Tibial nerve (tissue), 4 donors: ENCODE measurements around the gene NEDD4L. TPM values are rescaled to one million over a fixed set of nuclear protein-coding genes. Genes with fewer than 3 reads are reported as not detected.

Source experiments
- DNase-seq, 2 donors: peaks; one replicate each; pipeline ENCODE4 v3.0.0-alpha.2; 2019; ENCODE audit warnings: low spot score in 2 of 2
- H3K27ac ChIP-seq, 4 donors: fragments of 200-600 bp; sonication (generic) in 3 of 4; one replicate each; pipeline ENCODE4 v1.5.1; 2017 to 2019; ENCODE audit warnings: mild to moderate bottlenecking in 1 of 4
- H3K27me3 ChIP-seq, 2 donors: fragments of 200-600 bp; sonication (generic) in 1 of 2; one replicate each; pipeline versions ENCODE4 v1.5.1 to v1.6.0; 2017 to 2019
- H3K36me3 ChIP-seq, 3 donors: fragments of 200-600 bp; sonication (generic); one replicate each; pipeline ENCODE4 v1.5.1; 2018 to 2019
- H3K4me1 ChIP-seq, 4 donors: fragments of 200-600 bp; sonication (generic) in 3 of 4; one replicate each; pipeline ENCODE4 v1.5.1; 2017 to 2019
- H3K4me3 ChIP-seq, 4 donors: fragments of 200-600 bp; sonication (generic) in 3 of 4; one replicate each; pipeline ENCODE4 v1.5.1; 2017 to 2019; ENCODE audit warnings: mild to moderate bottlenecking in 1 of 4, moderate library complexity in 1 of 4
- H3K9me3 ChIP-seq, 4 donors: fragments of 200-600 bp; sonication (generic) in 3 of 4; one replicate each; pipeline ENCODE4 v1.5.1; 2017 to 2019
- EP300 ChIP-seq, 2 donors: sonication (generic); formaldehyde crosslinking; IDR thresholded peaks; one replicate each; pipeline ENCODE4 v1.6.1; 2017; ENCODE audit warnings: antibody characterized with exemption in 2 of 2, mild to moderate bottlenecking in 1 of 2
- POLR2A ChIP-seq, 2 donors: fragments of 450-650 bp; IDR thresholded peaks; one replicate each; pipeline ENCODE4 v1.6.1; 2017; ENCODE audit warnings: antibody characterized with exemption in 2 of 2, mild to moderate bottlenecking in 2 of 2, moderate library complexity in 2 of 2
- WGBS, 2 donors: methylation state at CpG; one replicate each; pipeline ENCODE4 v1.1.5; 2018; 5-methylcytosine and 5-hydroxymethylcytosine counted together
- total RNA-seq, 4 donors: library from RNA; depleted of rRNA; stranded (reverse); fragments of >200 nt; gene quantifications; one replicate each; pipeline ENCODE4 v1.1.0, GENCODE V29; 2016
- TF ChIP-seq, protein P1 (sequence below), 5 experiments: fragments of 200-600 bp in 3 of 5; fragments of 450-650 bp in 2 of 5; sonication (generic) in 3 of 5; IDR thresholded peaks; one replicate each; pipeline ENCODE4 v1.5.1; 2016 to 2019; ENCODE audit warnings: antibody characterized with exemption in 5 of 5, mild to moderate bottlenecking in 3 of 5, moderate library complexity in 2 of 5

The NEDD4L gene
- total RNA-seq, 4 donors from 2014 or later, result 15.3 to 59.9 (median 26.8) TPM

DNA sequence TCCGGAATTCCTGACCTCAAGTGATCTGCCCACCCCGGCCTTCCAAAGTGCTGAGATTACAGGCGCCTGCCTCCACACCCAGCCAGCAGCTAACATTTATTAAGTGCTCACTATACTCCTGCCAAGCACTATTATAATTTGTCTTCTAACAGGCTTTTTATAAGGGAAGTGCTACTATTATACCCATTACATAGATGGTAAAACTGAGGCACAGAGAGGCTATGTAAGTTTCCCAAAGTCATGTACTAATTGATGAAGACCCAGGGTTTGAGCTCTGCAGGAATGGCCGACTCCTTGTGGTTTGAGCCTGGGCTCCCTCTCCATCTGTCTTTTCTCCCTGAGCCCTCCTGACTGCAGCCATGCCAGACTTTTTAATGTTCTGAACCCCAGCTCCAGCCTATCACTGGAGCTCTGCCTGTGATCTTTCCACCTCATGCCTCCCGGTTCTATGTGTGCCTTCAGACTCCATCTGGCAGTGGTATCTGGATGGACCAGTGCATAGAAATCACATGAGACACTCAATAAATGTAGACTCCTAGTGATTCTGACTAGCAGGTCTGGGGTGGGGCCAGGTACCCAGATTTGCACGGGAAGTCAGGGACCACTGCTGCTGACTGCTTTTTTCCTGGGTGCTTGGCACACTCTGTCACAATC, 197.1 kb downstream of the NEDD4L start:
- H3K9me3 ChIP-seq, result no peaks in the 10 kb centered on the region
- 91 to 95% methylated on average over 6 of the region's 6 CpGs for WGBS, 2 donors
- no peaks in the 10 kb centered on the region for H3K27me3 ChIP-seq
- no peak overlapping the region for H3K27ac ChIP-seq
- H3K4me3 ChIP-seq, result no peak overlapping the region
- no peaks in the 10 kb centered on the region for H3K4me1 ChIP-seq
- H3K36me3 ChIP-seq, result no peaks in the 10 kb centered on the region
- TF ChIP-seq EP300 (IDR thresholded peaks at IDR 0.05) (no peak), POLR2A (IDR thresholded peaks at IDR 0.05) (no peak)
- TF ChIP-seq, protein P1, sequence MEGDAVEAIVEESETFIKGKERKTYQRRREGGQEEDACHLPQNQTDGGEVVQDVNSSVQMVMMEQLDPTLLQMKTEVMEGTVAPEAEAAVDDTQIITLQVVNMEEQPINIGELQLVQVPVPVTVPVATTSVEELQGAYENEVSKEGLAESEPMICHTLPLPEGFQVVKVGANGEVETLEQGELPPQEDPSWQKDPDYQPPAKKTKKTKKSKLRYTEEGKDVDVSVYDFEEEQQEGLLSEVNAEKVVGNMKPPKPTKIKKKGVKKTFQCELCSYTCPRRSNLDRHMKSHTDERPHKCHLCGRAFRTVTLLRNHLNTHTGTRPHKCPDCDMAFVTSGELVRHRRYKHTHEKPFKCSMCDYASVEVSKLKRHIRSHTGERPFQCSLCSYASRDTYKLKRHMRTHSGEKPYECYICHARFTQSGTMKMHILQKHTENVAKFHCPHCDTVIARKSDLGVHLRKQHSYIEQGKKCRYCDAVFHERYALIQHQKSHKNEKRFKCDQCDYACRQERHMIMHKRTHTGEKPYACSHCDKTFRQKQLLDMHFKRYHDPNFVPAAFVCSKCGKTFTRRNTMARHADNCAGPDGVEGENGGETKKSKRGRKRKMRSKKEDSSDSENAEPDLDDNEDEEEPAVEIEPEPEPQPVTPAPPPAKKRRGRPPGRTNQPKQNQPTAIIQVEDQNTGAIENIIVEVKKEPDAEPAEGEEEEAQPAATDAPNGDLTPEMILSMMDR (IDR thresholded peaks at IDR 0.05), result no peak
- no peak for DNase-seq

DNA sequence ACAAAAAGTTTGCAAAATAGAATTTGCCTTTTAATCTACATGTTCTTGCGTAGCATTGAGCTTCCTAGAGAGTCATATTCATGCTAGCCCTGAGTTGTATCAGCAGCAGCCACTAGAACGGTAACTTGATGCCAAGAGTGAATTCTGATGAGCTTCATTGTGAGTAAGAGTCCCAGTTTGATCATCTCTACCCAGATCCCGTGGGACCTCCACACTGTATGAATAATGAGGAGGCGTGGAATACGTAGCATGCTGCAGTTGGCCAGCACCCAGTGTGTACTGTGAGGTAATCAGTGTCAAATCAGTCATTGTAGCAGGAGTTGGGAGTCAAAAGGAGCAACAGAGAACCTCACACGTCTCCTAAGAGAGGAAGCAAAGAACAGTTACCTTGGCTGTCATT, 197.9 kb downstream of the NEDD4L start:
- Histone ChIP-seq H3K27ac (no peak overlapping the region), H3K27me3 (no peaks in the 10 kb centered on the region), H3K4me3 (no peak overlapping the region), H3K36me3 (no peaks in the 10 kb centered on the region), H3K9me3 (no peaks in the 10 kb centered on the region), H3K4me1 (no peaks in the 10 kb centered on the region)
- 42 to 45% methylated on average over 6 of the region's 6 CpGs for WGBS, 2 donors
- no peak for TF ChIP-seq EP300 (IDR thresholded peaks at IDR 0.05)
- TF ChIP-seq POLR2A (IDR thresholded peaks at IDR 0.05), result no peak
- TF ChIP-seq, protein P1 (IDR thresholded peaks at IDR 0.05), result no peak
- no peak for DNase-seq

DNA sequence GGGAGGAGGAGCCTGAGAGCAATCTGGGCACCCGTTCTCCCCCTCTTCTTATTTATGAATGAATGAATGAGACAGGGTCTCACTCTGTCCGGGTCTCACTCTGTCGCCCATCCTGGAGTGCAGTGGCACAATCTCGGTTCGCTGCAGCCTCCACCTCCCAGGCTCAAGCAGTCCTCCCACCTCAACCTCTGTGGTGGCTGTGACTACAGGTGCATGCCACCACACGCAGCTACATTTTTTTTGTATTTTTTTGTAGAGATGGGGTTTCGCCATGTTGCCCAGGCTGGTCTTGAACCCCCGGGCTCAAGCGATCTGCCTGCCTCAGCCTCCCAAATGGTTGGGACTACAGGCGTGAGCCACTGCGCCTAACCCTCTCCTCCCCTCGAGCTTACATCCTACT, 198.4 kb downstream of the NEDD4L start:
- Histone ChIP-seq H3K9me3 (no peaks in the 10 kb centered on the region), H3K4me1 (no peaks in the 10 kb centered on the region), H3K27ac (no peak overlapping the region), H3K27me3 (no peaks in the 10 kb centered on the region), H3K36me3 (no peaks in the 10 kb centered on the region), H3K4me3 (no peak overlapping the region)
- TF ChIP-seq EP300 (IDR thresholded peaks at IDR 0.05), result no peak
- no peak for DNase-seq
- WGBS, 2 donors, result 90 to 95% methylated on average over 12 of the region's 12 CpGs

DNA sequence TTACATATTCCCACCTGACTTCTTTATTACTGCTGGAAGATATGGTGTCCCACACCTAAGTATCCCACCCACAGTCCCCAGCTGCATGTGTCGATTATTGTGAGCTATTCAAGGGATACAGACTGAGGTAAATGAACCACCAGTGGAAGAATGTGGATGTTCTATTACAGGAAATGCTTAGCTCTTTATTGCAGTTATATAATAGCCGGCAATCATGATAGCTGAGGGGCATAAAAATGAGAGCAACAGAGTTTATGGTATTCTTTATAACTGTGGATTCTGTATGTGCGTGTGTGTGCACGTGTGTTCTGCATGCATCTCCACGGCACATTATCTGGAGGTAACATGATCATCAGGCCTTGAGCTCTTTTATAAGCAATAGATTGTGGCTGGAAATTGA, 198.9 kb downstream of the NEDD4L start:
- no peak overlapping the region for H3K27ac ChIP-seq
- WGBS, 2 donors, result 70 to 78% methylated on average over 5 of the region's 5 CpGs
- H3K4me3 ChIP-seq, result no peak overlapping the region
- no peak for DNase-seq
- no peaks in the 10 kb centered on the region for H3K36me3 ChIP-seq
- no peaks in the 10 kb centered on the region for H3K9me3 ChIP-seq
- no peaks in the 10 kb centered on the region for H3K27me3 ChIP-seq
- TF ChIP-seq, protein P1 (IDR thresholded peaks at IDR 0.05), result no peak
- no peak for TF ChIP-seq POLR2A (IDR thresholded peaks at IDR 0.05)
- TF ChIP-seq EP300 (IDR thresholded peaks at IDR 0.05), result no peak
- H3K4me1 ChIP-seq, result no peaks in the 10 kb centered on the region

DNA sequence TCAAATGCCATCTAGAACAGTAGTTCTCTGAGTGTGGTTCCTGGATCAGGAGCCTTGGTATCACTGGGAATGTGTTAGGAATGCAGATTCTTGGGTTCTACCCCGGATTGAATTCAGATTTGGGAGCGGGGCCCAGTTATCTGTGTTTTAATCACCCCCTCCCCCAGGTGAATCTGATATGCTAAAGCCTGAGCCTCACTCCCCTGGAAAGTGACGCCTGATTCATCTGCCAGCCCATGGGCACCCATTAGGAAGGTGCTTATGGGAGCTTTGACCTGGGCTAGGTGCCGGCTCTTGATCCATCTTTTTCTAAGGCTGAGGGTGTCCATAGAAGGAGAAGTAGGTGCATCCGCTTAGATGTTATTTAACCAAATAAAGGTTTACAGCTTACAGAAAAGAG, 199.4 kb downstream of the NEDD4L start:
- no peak for DNase-seq
- Histone ChIP-seq H3K9me3 (no peaks in the 10 kb centered on the region), H3K4me1 (no peaks in the 10 kb centered on the region), H3K27ac (no peak overlapping the region), H3K4me3 (no peak overlapping the region), H3K36me3 (no peaks in the 10 kb centered on the region), H3K27me3 (no peaks in the 10 kb centered on the region)
- TF ChIP-seq EP300 (IDR thresholded peaks at IDR 0.05) (no peak), POLR2A (IDR thresholded peaks at IDR 0.05) (no peak)
- TF ChIP-seq, protein P1 (IDR thresholded peaks at IDR 0.05), result no peak
- 93 to 94% methylated on average over 5 of the region's 5 CpGs for WGBS, 2 donors
